OCI-LY7 (cell line): ENCODE measurements around the gene COL5A2. TPM values are rescaled to one million over a fixed set of nuclear protein-coding genes. Genes with fewer than 3 reads are reported as not detected.

Experiments
- BruUV-seq: library from RNA; stranded (reverse); fragments of 400-500 nt; replicated peaks from 2 replicates; lab custom pipeline; 2021; lab: Mats Ljungman, UMichigan
- CTCF ChIA-PET: fragments of 300-600 bp; sonication (Branson Sonifier 250); formaldehyde crosslinking; loops from one replicate; lab custom pipeline; 2022; ENCODE audit warnings: antibody characterized with exemption; ENCODE audit not compliant: unreplicated experiment; lab: Charles Lee
- POLR2A ChIA-PET: fragments of 300-600 bp; sonication (Branson Sonifier 250); formaldehyde crosslinking; loops from one replicate; lab custom pipeline; 2022; ENCODE audit warnings: antibody characterized with exemption; lab: Charles Lee
- DNase-seq: peaks from one replicate; pipeline ENCODE4 v3.0.0-alpha.2; 2015; ENCODE audit warnings: low spot score
- H2AFZ ChIP-seq: fragments of 200-600 bp; sonication (generic), shearing (Covaris generic); 2 replicates; pipeline ENCODE4 v1.6.1; 2014; ENCODE audit warnings: mild to moderate bottlenecking, antibody characterized with exemption, low read length, moderate library complexity
- H3K27ac ChIP-seq: fragments of 200-600 bp; sonication (generic); 2 replicates; pipeline ENCODE4 v1.5.1; 2014; ENCODE audit warnings: mixed run types, low read depth, mild to moderate bottlenecking, moderate library complexity, low read length, inconsistent platforms; ENCODE audit not compliant: poor library complexity, severe bottlenecking
- H3K36me3 ChIP-seq: fragments of 200-600 bp; sonication (generic); 2 replicates; pipeline ENCODE4 v1.6.1; 2014; ENCODE audit warnings: mild to moderate bottlenecking, antibody characterized with exemption, low read length, moderate library complexity, mixed read lengths; ENCODE audit not compliant: insufficient read depth
- H3K4me1 ChIP-seq: fragments of 200-600 bp; sonication (generic); 2 replicates; pipeline ENCODE4 v1.5.1; 2014; ENCODE audit warnings: mild to moderate bottlenecking, low read length; ENCODE audit not compliant: insufficient read depth, poor library complexity, severe bottlenecking
- H3K4me2 ChIP-seq: fragments of 200-600 bp; sonication (generic); 2 replicates; pipeline ENCODE4 v1.6.1; 2014; ENCODE audit warnings: mild to moderate bottlenecking, low read length
- H3K4me3 ChIP-seq: fragments of 200-600 bp; sonication (generic); 2 replicates; pipeline ENCODE4 v1.5.1; 2014; ENCODE audit warnings: mild to moderate bottlenecking, low read depth, low read length; ENCODE audit not compliant: poor library complexity, severe bottlenecking
- H3K79me2 ChIP-seq: fragments of 200-600 bp; sonication (generic); 2 replicates; pipeline ENCODE4 v1.6.1; 2016; ENCODE audit warnings: low read depth, mild to moderate bottlenecking, low read length, moderate library complexity, mixed read lengths; ENCODE audit not compliant: insufficient read depth
- H3K9me2 ChIP-seq: fragments of 200-600 bp; sonication (generic); 2 replicates; pipeline ENCODE4 v1.6.1; 2016; ENCODE audit warnings: mild to moderate bottlenecking, low read length, mixed read lengths; ENCODE audit not compliant: insufficient read depth
- H3K9me3 ChIP-seq: fragments of 200-600 bp; sonication (generic); 2 replicates; pipeline ENCODE4 v1.6.1; 2014; ENCODE audit warnings: mild to moderate bottlenecking, mixed run types, low read length, mixed read lengths
- H4K20me1 ChIP-seq: fragments of 200-600 bp; sonication (generic); 2 replicates; pipeline ENCODE4 v1.6.1; 2014; ENCODE audit warnings: mild to moderate bottlenecking, antibody characterized with exemption, low read length, moderate library complexity, mixed read lengths; ENCODE audit not compliant: insufficient read depth
- EZH2phosphoT487 ChIP-seq: fragments of 200-600 bp; sonication (generic); IDR thresholded peaks from 2 replicates; pipeline ENCODE4 v1.6.1; 2018; ENCODE audit warnings: low read depth, borderline replicate concordance, mild to moderate bottlenecking, mixed run types, antibody characterized with exemption, low read length, moderate library complexity, mixed read lengths
- intact Hi-C: fragments of 100-400 bp; cut with micrococcal nuclease; formaldehyde crosslinking; loops from one replicate; pipeline ENCODE4 v1.10.0; 2022; ENCODE audit not compliant: unreplicated experiment
- total RNA-seq, 2 experiments: library from RNA; depleted of rRNA in 1 of 2; stranded (reverse); fragments of >200 nt in 1 of 2; shearing (Covaris generic) in 1 of 2; gene quantifications; 2 replicates each; pipeline ENCODE4 v1.2.3, GENCODE V29; 2014 to 2022
- TF ChIP-seq, protein P1 (sequence below): fragments of 200-600 bp; sonication (generic); conservative IDR thresholded peaks from 2 replicates; pipeline ENCODE4 v1.5.1; 2014; ENCODE audit warnings: mild to moderate bottlenecking, antibody characterized with exemption, low read length, moderate library complexity, mixed read lengths

Gene COL5A2
- total RNA-seq, 2 experiments from 2014 or later, result 0.50 to 0.61 TPM

GRCh38 chr2:189010536-189010935 is 169.0 kb downstream of the COL5A2 start:
- CTCF ChIA-PET, result no interaction called here

GRCh38 chr2:189008555-189009262 is 170.9 kb downstream of the COL5A2 start:
- Histone ChIP-seq H3K27ac (no peak overlapping the region), H4K20me1 (no peaks in the 10 kb centered on the region), H3K4me1 (no peaks in the 10 kb centered on the region), H3K79me2 (no peaks in the 10 kb centered on the region), H3K36me3 (no peaks in the 10 kb centered on the region), H3K9me3 (no peaks in the 10 kb centered on the region), H3K4me3 (no peak overlapping the region), H3K4me2 (no peak overlapping the region), H2AFZ (no peak overlapping the region), H3K9me2 (no peaks in the 10 kb centered on the region)
- TF ChIP-seq EZH2phosphoT487, result no peak
- TF ChIP-seq, protein P1, sequence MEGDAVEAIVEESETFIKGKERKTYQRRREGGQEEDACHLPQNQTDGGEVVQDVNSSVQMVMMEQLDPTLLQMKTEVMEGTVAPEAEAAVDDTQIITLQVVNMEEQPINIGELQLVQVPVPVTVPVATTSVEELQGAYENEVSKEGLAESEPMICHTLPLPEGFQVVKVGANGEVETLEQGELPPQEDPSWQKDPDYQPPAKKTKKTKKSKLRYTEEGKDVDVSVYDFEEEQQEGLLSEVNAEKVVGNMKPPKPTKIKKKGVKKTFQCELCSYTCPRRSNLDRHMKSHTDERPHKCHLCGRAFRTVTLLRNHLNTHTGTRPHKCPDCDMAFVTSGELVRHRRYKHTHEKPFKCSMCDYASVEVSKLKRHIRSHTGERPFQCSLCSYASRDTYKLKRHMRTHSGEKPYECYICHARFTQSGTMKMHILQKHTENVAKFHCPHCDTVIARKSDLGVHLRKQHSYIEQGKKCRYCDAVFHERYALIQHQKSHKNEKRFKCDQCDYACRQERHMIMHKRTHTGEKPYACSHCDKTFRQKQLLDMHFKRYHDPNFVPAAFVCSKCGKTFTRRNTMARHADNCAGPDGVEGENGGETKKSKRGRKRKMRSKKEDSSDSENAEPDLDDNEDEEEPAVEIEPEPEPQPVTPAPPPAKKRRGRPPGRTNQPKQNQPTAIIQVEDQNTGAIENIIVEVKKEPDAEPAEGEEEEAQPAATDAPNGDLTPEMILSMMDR, result no peak
- BruUV-seq, result no TSS peak
- DNase-seq, result no peak
- ChIA-PET CTCF (no interaction called here), POLR2A (interaction anchor here (0.8 kb wide), 1 partner anchor 7 kb away, joined by 3 read pairs; no protein-coding TSS in a partner anchor)
- intact Hi-C loops, result no loop called here

More at GRCh38 chr2:189010536-189010935, 169.0 kb downstream of the COL5A2 start:
- Histone ChIP-seq H3K4me1 (no peaks in the 10 kb centered on the region), H3K9me3 (no peaks in the 10 kb centered on the region), H3K79me2 (no peaks in the 10 kb centered on the region), H3K36me3 (no peaks in the 10 kb centered on the region), H2AFZ (no peak overlapping the region), H3K4me2 (no peak overlapping the region), H3K9me2 (no peaks in the 10 kb centered on the region), H3K4me3 (no peak overlapping the region), H3K27ac (no peak overlapping the region), H4K20me1 (no peaks in the 10 kb centered on the region)
- no peak for DNase-seq
- intact Hi-C loops, result no loop called here
- POLR2A ChIA-PET, result no interaction called here
- TF ChIP-seq EZH2phosphoT487, result no peak
- TF ChIP-seq, protein P1, result no peak
- no TSS peak for BruUV-seq

GRCh38 chr2:189002079-189002478 is 177.5 kb downstream of the COL5A2 start:
- Histone ChIP-seq H3K27ac (no peak overlapping the region), H3K9me3 (no peaks in the 10 kb centered on the region), H3K9me2 (no peaks in the 10 kb centered on the region), H4K20me1 (no peaks in the 10 kb centered on the region), H3K79me2 (no peaks in the 10 kb centered on the region), H3K36me3 (no peaks in the 10 kb centered on the region), H3K4me2 (no peak overlapping the region), H3K4me1 (no peaks in the 10 kb centered on the region), H3K4me3 (no peak overlapping the region), H2AFZ (no peak overlapping the region)
- ChIA-PET CTCF (no interaction called here), POLR2A (interaction anchor here (0.6 kb wide), 1 partner anchor 72 kb away, joined by 4 read pairs; no protein-coding TSS in a partner anchor)
- no TSS peak for BruUV-seq
- intact Hi-C loops, result no loop called here
- DNase-seq, result no peak
- TF ChIP-seq EZH2phosphoT487, result no peak
- TF ChIP-seq, protein P1, result no peak
